Endothelial cell of umbilical vein (primary cell): ENCODE results near the gene DNAAF5. TPM values are rescaled to one million over a fixed set of nuclear protein-coding genes. Genes with fewer than 3 reads are reported as not detected.

Experiments used
- BruUV-seq: library from RNA; stranded (reverse); fragments of 400-500 nt; replicated peaks from 2 replicates; lab custom pipeline; 2021; lab: Mats Ljungman, UMichigan
- CTCF ChIA-PET: fragments of 300-600, 350-600 bp; sonication (Branson Sonifier 250); formaldehyde crosslinking; loops from one replicate; lab custom pipeline; 2021; ENCODE audit warnings: antibody characterized with exemption, inconsistent platforms; lab: Charles Lee
- POLR2A ChIA-PET: fragments of 300-600, 350-600 bp; sonication (Branson Sonifier 250); formaldehyde crosslinking; loops from one replicate; lab custom pipeline; 2021; ENCODE audit warnings: antibody characterized with exemption, inconsistent platforms; lab: Charles Lee
- DNase-seq: peaks from one replicate; pipeline ENCODE4 v3.0.0-alpha.2; 2011; ENCODE audit warnings: low read depth, low spot score
- FAIRE-seq: peaks from 2 replicates; lab custom pipeline; 2011; peaks lifted over from hg19 to GRCh38; lab: Jason Lieb, UNC
- H2AFZ ChIP-seq: 2 replicates; pipeline ENCODE4 v1.6.0; 2012; ENCODE audit warnings: low read depth, low read length, control low read depth, inconsistent platforms
- H3K27ac ChIP-seq: 2 replicates; pipeline ENCODE4 v1.5.1; 2011; ENCODE audit warnings: low read depth, mild to moderate bottlenecking, control low read depth, low read length, moderate library complexity; ENCODE audit not compliant: insufficient read depth
- H3K27me3 ChIP-seq, 2 experiments: 2 replicates each; pipeline versions ENCODE4 v1.6.0 to v1.6.1; 2011; ENCODE audit warnings: low read length in 2 of 2, mixed read lengths in 1 of 2; ENCODE audit not compliant: control insufficient read depth in 2 of 2, insufficient read depth in 2 of 2
- H3K36me3 ChIP-seq, 2 experiments: 2 replicates in 1 of 2; 3 replicates in 1 of 2; pipeline ENCODE4 v1.5.1; 2011; ENCODE audit warnings: low read length in 2 of 2, mild to moderate bottlenecking in 1 of 2, moderate library complexity in 1 of 2; ENCODE audit not compliant: control insufficient read depth in 2 of 2, insufficient read depth in 2 of 2; ENCODE audit errors: extremely low read depth in 1 of 2
- H3K4me1 ChIP-seq: 3 replicates; pipeline ENCODE4 v1.5.1; 2011; ENCODE audit warnings: mild to moderate bottlenecking, low read length; ENCODE audit not compliant: control insufficient read depth, insufficient read depth; ENCODE audit errors: extremely low read depth
- H3K4me2 ChIP-seq: 2 replicates; pipeline ENCODE4 v1.6.1; 2011; ENCODE audit warnings: low read length, control low read depth, mixed read lengths; ENCODE audit not compliant: insufficient read depth
- H3K4me3 ChIP-seq, 3 experiments: fragments of 200-600 bp in 1 of 3; sonication (generic), shearing (Covaris generic) in 1 of 3; replicated peaks in 1 of 3; 2 replicates each; pipeline ENCODE4 v1.5.1; 2011 to 2016; ENCODE audit warnings: control low read depth in 3 of 3, low read length in 3 of 3, mild to moderate bottlenecking in 2 of 3, inconsistent platforms in 1 of 3, low read depth in 1 of 3, moderate library complexity in 1 of 3; ENCODE audit not compliant: insufficient read depth in 1 of 3
- H3K79me2 ChIP-seq: 2 replicates; pipeline ENCODE4 v1.6.0; 2012; ENCODE audit warnings: low read length, inconsistent platforms; ENCODE audit not compliant: control insufficient read depth, insufficient read depth
- H3K9ac ChIP-seq: replicated peaks from 2 replicates; pipeline ENCODE3; 2011; ENCODE audit warnings: low read length, control low read depth; ENCODE audit not compliant: insufficient read depth; ENCODE audit errors: extremely low read depth
- H3K9me1 ChIP-seq: replicated peaks from 3 replicates; pipeline ENCODE4 v1.6.0; 2011; ENCODE audit warnings: mild to moderate bottlenecking, low read length; ENCODE audit not compliant: control insufficient read depth, insufficient read depth; ENCODE audit errors: extremely low read depth
- H3K9me3 ChIP-seq: replicated peaks from 2 replicates; pipeline ENCODE4 v1.5.1; 2012; ENCODE audit warnings: low read length, inconsistent platforms; ENCODE audit not compliant: control insufficient read depth, insufficient read depth
- H4K20me1 ChIP-seq: replicated peaks from 2 replicates; pipeline ENCODE3; 2011; ENCODE audit warnings: mild to moderate bottlenecking, low read length; ENCODE audit not compliant: control insufficient read depth, insufficient read depth; ENCODE audit errors: extremely low read depth
- EZH2 ChIP-seq: IDR thresholded peaks from 2 replicates; pipeline ENCODE4 v1.6.1; 2012; ENCODE audit warnings: borderline replicate concordance, low read depth, mild to moderate bottlenecking, moderate library complexity, low read length, inconsistent platforms; ENCODE audit not compliant: severe bottlenecking
- FOS ChIP-seq: IDR thresholded peaks from 2 replicates; pipeline ENCODE4 v1.6.1; 2011; ENCODE audit warnings: mild to moderate bottlenecking, low read length, moderate library complexity, borderline replicate concordance; ENCODE audit not compliant: insufficient read depth
- GATA2 ChIP-seq: IDR thresholded peaks from 2 replicates; pipeline ENCODE4 v1.7.0; 2011; ENCODE audit warnings: low read depth, mild to moderate bottlenecking, moderate library complexity, mixed read lengths, low read length; ENCODE audit not compliant: insufficient read length, insufficient read depth
- JUN ChIP-seq: IDR thresholded peaks from 2 replicates; pipeline ENCODE4 v1.6.1; 2011; ENCODE audit warnings: borderline replicate concordance, low read depth; ENCODE audit not compliant: insufficient read length, insufficient read depth
- MAX ChIP-seq: IDR thresholded peaks from 2 replicates; pipeline ENCODE4 v1.6.1; 2011; ENCODE audit not compliant: insufficient read depth, insufficient read length
- MYC ChIP-seq: IDR thresholded peaks from one replicate; pipeline ENCODE4 v1.6.1; 2011; ENCODE audit warnings: mild to moderate bottlenecking, low read depth, low read length
- POLR2A ChIP-seq: IDR thresholded peaks from 2 replicates; pipeline ENCODE4 v1.6.1; 2012; ENCODE audit warnings: low read depth, mild to moderate bottlenecking, control low read depth, low read length
- POLR2AphosphoS5 ChIP-seq: IDR thresholded peaks from 2 replicates; pipeline ENCODE4 v1.6.1; 2012; ENCODE audit warnings: low read depth, mild to moderate bottlenecking, control low read depth, low read length, moderate library complexity; ENCODE audit not compliant: insufficient read depth
- dilution Hi-C: fragments of 300-500 bp; cut with MboI; formaldehyde crosslinking; loops from one replicate; pipeline ENCODE4 v1.15.0; 2019; ENCODE audit warnings: low sequenced_read_pairs; ENCODE audit not compliant: extremely low pct_ligation_motif_present
- intact Hi-C: fragments of 100-400 bp; cut with micrococcal nuclease; formaldehyde crosslinking; loops from one replicate; pipeline ENCODE4 v1.10.0; 2022
- polyA plus RNA-seq, 4 experiments: library from polyadenylated mRNA; depleted of rRNA in 3 of 4; stranded (reverse) in 3 of 4; unstranded in 1 of 4; fragments of >200 nt; gene quantifications; 2 replicates each; pipeline versions ENCODE4 v1.2.1 to v1.2.3, GENCODE V29; 2011 to 2012; ENCODE audit warnings: missing spikeins in 1 of 4
- total RNA-seq: library from RNA; stranded (reverse); gene quantifications from 2 replicates; pipeline ENCODE4 v1.2.3, GENCODE V29; 2021
- TF ChIP-seq, protein P1 (sequence below), 2 donors: IDR thresholded peaks; 1 replicate in 1 of 2; 2 replicates in 1 of 2; pipeline ENCODE4 v1.5.1; 2011; ENCODE audit warnings: low read length in 2 of 2, mild to moderate bottlenecking in 2 of 2, moderate library complexity in 2 of 2, control low read depth in 1 of 2, inconsistent platforms in 1 of 2, low read depth in 1 of 2; ENCODE audit not compliant: insufficient read depth in 1 of 2; ENCODE audit errors: extremely low read depth in 1 of 2

DNAAF5 gene
- total and polyA plus RNA-seq, 2 donors (not counting 3 experiments of a cell fraction or from before 2014, with no cell fraction given) = 49.3 to 65.5 TPM

- no TSS peak for BruUV-seq
- intact Hi-C loops (no loop called here), dilution Hi-C loops (no loop called here)
- peaks cover 0 to 2% of the 10 kb centered on the region in 2 experiments for H3K36me3 ChIP-seq
- H2AFZ ChIP-seq = no peak overlapping the region
- POLR2A ChIA-PET = no interaction called here
- no peaks in the 10 kb centered on the region for H3K4me1 ChIP-seq
- H3K9me3 ChIP-seq = no peaks in the 10 kb centered on the region
- CTCF ChIA-PET = interaction anchor here (2.9 kb wide), 1 partner anchor 11 kb away, joined by 10 read pairs; no protein-coding TSS in a partner anchor
- no peak overlapping the region for H3K9ac ChIP-seq
- no peak for TF ChIP-seq GATA2
- TF ChIP-seq POLR2AphosphoS5 = no peak
- no peak for TF ChIP-seq FOS
- no peak for TF ChIP-seq EZH2
- no peak for TF ChIP-seq MYC
- TF ChIP-seq, protein P1, sequence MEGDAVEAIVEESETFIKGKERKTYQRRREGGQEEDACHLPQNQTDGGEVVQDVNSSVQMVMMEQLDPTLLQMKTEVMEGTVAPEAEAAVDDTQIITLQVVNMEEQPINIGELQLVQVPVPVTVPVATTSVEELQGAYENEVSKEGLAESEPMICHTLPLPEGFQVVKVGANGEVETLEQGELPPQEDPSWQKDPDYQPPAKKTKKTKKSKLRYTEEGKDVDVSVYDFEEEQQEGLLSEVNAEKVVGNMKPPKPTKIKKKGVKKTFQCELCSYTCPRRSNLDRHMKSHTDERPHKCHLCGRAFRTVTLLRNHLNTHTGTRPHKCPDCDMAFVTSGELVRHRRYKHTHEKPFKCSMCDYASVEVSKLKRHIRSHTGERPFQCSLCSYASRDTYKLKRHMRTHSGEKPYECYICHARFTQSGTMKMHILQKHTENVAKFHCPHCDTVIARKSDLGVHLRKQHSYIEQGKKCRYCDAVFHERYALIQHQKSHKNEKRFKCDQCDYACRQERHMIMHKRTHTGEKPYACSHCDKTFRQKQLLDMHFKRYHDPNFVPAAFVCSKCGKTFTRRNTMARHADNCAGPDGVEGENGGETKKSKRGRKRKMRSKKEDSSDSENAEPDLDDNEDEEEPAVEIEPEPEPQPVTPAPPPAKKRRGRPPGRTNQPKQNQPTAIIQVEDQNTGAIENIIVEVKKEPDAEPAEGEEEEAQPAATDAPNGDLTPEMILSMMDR (IDR thresholded peaks at IDR 0.05; ENCODE audit: extremely low read depth in 1 of 2, insufficient read depth in 1 of 2, low read depth in 1 of 2, low read length in 2 of 2) = no peak
- no peak for TF ChIP-seq MAX
- no peak for TF ChIP-seq JUN
- TF ChIP-seq POLR2A = no peak
- H3K4me2 ChIP-seq = no peak overlapping the region
- no peaks in the 10 kb centered on the region for H3K27me3 ChIP-seq
- FAIRE-seq (no peak), DNase-seq (no peak)
- H3K9me1 ChIP-seq = no peaks in the 10 kb centered on the region
- no peak overlapping the region for H3K4me3 ChIP-seq
- H3K79me2 ChIP-seq = peaks cover 75% of the 10 kb centered on the region
- no peak overlapping the region for H3K27ac ChIP-seq
- H4K20me1 ChIP-seq = no peaks in the 10 kb centered on the region
These were observed 98.9 kb downstream of the DNAAF5 start for GRCh38 chr7:825386-825785.
